Lower leg skin (tissue), 3 donors: Measurements from ENCODE around the gene CHST9.

Experiments
- CTCF ChIP-seq, 3 donors: fragments of 450-650 bp; IDR thresholded peaks; one replicate each; pipeline ENCODE4 v1.5.1; 2016; ENCODE audit warnings: antibody characterized with exemption in 3 of 3, mild to moderate bottlenecking in 3 of 3, moderate library complexity in 2 of 3
- POLR2A ChIP-seq, 2 donors: fragments of 450-650 bp; IDR thresholded peaks; one replicate each; pipeline ENCODE4 v1.6.1; 2016 to 2017; ENCODE audit warnings: antibody characterized with exemption in 2 of 2, mild to moderate bottlenecking in 1 of 2, moderate library complexity in 1 of 2

- no peak for TF ChIP-seq CTCF (IDR thresholded peaks at IDR 0.05)
- TF ChIP-seq POLR2A (IDR thresholded peaks at IDR 0.05) = no peak
These were observed 71.8 kb downstream of the CHST9 start for GRCh38 chr18:27113358-27113757.
